HG02938 (cell line): ENCODE results near the gene FAM193A.
"Not testable (repeated sequence)": the region's sequence is repeated elsewhere in the genome, so short reads cannot be mapped to it uniquely, and the experiment has no call there.

Experiments
- ATAC-seq: cut with Tn5 transposase; IDR thresholded peaks from one replicate; pipeline ENCODE4 v1.9.1; 2021; ENCODE audit warnings: mild to moderate bottlenecking, moderate library complexity; ENCODE audit not compliant: unreplicated experiment

Gene FAM193A

DNA sequence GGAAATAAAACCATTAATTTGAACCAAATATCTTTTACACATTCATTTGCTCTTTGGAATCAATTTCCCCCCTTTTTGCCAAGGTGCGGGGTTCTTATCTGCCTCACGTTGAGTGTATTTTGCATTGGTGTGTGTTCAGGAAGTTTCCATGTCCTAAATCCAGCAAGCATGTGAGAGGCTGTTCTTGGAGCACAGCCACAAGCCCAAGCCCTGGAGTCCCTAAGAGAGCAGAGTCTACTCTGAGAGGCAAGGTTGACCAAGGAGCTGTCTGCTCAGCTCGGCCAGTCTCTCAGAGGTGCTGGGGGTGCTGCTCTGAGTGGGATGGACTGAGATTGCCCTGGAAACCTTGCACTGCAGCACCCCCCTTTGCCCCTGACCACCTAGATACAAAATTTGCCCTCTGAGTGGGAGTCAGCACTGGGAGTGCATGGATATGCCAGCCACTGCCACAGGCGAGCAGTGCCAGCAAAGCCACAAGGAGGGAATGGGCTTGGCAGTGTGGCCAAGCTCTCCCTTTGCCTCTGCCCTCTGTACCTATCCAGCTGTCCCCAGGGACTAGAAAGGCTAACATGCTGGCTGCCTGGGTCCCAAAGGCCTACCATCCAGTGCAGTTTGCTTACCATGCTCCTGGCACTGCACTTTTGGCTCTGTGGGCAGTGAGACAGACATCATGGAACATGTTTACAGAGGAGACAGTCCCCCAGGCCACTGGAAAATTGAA lies 20.5 kb upstream of the FAM193A start:
- no peak for ATAC-seq

DNA sequence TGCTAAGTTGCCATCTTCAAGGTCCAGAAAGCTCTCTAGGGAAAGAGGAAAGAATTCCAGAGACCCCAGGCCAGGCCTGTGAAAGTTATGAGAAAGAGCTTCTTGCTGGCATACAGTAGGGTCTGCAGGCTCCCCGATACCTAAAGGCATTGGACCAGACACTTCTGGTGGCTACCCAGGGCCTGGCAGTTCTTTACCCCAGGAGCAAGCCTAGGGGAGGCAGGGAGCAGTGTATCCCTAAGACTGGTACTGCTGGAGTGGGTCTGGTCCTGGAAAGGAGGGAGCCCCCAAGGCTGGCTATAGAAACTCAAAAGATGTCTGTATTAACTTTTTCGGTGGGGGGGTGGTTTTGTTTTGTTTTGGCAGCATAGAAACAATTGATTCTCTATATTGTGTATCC lies 19.8 kb upstream of the FAM193A start:
- no peak for ATAC-seq

DNA sequence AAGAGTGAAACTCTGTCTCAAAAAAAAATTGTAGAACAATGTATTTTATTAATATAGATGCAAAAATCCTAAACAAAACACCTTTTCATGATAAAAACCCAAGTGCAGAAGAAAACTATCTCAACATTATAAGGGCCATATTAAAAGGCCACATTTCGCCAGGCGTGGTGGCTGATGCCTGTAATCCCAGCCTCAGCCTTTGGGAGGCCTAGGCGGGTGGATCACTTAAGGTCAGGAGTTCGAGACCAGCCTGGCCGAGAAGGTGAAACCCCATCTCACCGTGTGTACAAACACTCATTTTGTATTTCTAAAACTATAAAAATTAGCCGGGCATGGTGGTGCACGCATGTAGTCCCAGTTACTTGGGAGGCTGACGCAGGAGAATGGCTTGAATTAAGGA lies 9.9 kb upstream of the FAM193A start:
- no peak for ATAC-seq

DNA sequence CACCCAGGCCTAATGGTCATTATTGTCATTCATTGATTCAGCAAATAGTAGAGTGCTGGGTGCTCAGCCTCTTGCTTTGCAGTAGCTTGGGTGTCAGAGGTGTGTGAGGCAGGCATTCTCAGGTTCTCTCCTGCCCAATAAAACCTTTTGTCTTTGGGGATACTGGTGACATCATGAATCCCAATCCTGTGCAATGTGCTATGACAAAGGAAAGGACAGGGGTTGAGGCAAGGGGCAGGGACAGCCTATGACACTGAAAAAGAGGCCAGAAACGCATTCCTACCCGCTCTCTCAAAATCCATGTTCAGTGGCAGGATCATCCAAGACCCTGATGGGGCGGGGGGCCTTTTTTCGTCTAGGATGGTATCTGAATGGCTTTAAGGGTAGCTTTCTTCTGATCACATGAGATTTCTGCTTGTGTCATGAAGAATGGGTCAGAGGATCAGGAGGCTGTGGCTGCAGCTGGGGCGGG lies 1.5 kb upstream of the FAM193A start:
- no peak for ATAC-seq

DNA sequence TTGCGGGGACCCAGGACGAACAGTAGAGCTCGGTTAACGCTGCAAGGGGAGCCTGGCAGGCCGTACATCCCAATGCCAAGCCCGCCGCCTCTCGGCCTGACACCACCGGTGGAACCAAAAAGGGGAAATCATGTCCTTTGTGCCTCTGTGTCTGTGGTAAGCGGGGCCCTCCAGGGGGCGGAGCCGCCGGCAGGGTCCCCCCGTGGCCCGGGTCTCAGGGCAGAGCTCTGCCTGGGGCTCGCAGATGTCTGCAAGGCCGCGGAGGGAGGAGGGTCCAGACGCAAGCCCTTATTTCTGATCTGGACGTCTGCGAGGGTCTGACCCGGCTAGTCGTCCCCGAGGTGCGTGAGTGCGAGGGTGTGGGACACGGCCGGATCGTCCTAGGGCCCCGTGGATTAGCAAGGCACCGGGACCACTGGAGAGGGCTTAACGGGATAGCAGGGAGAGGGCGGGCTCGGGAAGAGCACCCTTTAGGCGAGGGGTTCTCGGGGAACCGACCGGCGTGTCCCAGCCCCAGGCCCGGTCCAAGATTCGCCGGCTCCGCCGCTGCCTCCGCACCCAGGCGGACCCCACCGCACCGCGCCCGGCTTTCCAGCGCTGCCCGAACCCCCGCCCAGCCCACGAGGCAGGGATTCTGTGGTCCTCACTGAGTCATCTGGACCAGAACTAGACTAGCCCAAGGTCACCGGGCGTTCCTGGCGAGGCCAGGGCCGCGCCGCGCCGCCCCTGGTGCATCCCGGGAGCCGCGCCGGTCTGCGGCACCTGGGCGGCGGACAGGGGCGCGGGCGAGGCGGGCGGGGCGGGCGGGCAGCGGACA lies 863 bp upstream of the FAM193A start:
- peak; percentile 13 for ATAC-seq

DNA sequence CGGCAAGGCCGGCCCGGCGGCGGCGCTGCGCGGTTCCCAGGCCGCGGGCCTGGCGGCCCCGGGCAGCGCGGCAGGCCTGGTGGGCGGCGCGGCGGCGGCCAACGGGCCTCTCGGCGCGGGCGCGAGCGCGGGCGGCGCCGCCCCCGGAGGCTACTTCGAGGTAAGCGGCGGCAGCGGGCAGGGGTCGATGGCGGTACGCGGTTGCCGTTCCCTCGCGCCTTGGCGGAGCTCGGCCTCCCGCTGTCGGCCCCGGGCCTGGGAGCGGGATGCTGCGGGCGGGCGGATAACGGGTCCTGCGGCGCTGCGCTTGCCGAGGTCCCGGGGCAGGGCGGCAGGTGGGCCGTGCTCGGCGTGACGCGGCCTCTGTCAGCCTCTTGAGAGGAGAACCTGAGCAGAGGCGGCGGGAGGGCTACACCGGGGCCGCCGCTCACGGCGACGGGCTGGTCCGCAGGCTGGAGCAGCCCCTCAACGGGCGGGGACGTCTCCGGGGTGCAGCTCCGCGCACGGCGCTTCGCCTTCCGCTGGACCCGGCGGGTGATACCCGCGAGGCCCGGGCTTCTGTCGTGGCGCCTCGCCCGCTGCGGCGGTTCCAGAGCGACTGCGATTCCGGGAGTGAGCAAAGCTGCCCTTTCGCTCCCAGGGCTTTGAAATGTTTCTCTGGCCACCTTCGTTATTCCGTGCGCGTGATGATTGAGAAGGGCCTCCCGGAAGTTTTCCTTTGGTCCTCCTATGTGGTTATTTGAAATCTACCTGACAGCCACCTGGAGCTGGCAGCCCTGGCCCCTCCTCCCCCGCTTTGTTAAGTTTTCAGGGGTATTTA lies 774 bp downstream of the FAM193A start:
- ATAC-seq, result peak; percentile 18

DNA sequence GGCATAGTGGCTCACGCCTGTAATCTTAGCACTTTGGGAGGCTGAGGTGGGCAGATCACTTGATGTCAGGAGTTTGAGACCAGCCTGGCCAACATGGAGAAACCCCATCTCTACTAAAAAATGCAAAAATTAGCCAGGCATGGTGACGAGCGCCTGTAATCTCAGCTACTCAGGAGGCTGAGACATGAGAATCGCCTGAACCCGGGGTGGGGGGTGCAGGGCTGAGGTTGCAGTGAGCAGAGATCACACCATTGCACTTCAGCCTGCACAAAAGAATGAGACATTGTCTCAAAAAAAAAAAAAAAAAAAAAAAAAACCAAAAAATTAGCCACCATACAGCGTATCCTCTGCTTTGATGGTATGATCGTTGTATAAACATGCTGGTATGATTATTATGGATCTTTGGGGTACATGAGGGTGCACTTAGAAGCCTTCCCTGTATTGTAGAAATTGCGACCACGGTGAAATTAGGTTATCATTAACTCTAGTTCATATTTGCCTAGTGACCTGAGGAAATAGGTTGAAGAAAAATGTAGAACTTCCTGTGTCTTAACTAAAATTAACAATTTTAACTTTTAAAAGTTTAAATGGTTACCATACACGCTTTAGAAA lies 7.2 kb downstream of the FAM193A start:
- not testable (repeated sequence) for ATAC-seq

DNA sequence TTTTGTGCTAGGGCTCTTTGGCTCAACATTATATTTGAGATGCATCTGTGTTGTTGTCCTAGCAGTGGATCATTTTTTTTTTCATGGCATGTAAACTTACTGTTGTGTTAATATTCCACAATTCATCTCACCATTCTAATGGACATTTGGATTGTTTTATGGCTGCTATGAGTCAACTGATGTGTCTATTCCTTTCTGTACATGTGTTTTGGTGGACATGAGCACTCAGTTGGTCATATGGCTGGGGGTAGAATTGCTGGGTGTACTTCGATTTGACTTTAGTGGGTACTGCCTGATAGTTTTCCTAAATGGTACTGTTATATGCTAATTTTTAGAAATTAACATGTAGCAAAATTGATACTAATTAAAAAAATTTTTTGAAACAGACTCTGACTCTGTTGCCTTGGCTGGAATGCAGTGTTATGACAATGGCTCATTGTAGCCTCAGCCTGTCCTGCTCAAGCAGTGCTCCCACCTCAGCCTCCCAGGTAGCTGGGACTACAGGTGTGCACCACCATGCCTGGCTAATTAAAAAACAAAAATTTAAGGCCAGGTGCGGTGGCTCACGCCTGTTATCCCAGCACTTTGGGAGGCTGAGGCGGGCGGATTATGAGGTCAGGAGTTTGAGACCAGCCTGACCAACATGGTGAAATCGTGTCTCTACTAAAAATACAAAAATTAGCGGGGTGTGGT lies 9.0 kb downstream of the FAM193A start:
- no peak for ATAC-seq

DNA sequence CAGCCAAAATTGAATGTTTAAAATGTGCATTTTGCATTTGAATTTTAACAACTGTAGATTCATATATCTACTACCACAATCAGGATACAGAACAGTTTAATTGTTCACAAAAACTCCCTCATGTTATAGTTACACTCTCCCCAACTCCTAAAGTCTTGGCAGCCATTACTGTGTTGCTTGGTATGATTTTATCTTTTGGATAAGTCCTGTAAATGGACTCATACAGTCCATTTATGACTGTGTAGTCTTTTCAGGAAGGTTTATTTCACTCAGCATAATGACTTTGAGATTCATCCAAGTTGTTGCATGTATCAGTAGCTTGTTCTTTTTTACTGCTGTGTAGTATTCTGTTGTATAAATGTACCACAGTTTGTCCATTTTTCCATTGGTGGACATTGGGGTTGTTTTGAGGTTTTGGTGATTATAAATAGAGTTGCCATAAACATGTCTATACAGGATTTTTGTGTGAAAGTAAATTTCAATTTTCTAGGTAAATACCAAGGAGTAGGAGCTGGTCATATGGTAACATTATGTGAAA lies 9.9 kb downstream of the FAM193A start:
- ATAC-seq, result no peak

DNA sequence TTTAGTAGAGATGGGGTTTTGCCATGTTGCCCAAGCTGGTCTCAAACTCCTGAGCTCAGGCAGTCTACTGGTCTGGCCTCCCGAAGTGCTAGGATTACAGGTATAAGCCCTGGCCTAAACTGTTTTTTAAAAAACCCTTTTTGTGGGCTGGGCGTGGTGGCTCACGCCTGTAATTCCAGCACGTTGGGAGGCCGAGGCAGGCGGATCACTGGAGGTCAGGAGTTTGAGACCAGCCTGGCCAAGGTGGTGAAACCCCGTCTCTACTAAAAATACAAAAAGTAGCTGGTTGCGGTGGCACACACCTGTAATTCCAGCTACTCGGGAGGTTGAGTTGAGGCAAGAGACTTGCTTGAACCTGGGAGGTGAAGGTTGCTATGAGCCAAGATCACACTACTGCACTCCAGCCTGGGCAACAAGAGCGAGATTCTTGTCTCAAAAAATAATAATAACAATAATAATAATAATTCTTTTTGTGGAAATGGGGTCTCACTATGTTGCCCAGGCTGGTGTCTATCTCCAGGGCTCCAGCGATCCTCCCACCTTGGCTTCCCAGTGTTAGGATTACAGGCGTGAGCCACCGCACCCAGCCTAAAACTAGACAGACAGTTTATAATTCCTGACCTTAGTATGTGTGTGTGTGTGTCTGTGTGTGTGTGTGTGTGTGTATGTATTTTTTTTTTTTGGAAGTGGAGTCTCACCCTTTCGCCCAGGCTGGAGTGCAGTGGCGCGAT lies 10.7 kb downstream of the FAM193A start:
- ATAC-seq, result not testable (repeated sequence)

DNA sequence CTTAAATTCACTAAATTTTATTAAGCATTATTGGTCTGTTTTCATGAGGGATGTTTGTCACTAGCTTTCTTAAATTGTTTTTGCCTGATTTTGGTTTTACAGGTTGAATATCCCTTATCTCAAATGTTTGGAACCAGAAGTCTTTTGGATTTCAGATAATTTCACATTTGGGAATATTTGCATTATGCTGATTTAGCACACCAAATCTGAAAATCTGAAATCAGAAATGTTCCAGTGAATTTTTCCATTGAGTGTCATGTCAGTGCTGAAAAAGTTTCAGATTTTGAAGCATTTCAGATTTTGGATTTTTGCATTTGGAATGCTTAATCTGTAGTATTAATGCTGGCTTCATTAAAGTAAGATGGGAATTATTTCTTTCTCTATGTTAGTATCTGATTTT lies 14.7 kb downstream of the FAM193A start:
- ATAC-seq, result no peak

DNA sequence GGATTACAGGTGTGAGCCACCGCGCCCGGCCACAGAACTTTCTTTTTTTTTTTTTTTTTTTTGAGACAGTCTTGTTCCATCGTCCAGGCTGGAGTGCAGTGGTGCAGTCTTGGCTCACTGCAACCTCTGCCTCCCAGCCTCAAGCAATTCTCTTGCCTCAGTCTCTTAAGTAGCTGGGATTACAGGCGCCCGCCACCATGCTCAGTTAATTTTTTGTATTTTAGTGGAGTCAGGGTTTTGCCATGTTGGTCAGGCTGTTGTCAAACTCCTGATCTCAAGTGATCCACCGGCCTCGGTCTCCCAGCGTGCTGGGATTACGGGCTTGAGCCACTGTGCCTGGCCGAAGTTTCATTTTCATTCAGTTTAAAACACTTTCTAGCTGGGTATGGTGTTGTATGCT lies 16.4 kb downstream of the FAM193A start:
- no peak for ATAC-seq

DNA sequence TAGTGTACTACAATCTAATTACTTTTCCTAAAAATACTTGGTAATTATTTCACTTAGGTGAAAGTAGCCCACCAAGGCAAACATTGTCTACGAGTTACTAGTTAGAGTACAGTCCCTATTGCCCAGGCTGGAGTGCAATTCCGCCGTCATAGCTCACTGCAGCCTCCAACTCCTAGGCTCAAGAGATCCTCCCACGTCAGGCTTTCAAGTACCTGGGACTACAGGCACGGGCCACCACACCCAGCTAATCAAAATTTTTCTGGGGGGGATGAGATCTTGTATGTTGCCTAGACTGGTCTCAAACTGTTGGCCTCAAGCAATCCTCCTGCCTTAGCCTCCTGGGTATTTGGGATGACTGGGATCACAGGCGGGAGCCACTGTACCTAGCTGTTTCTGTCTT lies 21.9 kb downstream of the FAM193A start:
- no peak for ATAC-seq

DNA sequence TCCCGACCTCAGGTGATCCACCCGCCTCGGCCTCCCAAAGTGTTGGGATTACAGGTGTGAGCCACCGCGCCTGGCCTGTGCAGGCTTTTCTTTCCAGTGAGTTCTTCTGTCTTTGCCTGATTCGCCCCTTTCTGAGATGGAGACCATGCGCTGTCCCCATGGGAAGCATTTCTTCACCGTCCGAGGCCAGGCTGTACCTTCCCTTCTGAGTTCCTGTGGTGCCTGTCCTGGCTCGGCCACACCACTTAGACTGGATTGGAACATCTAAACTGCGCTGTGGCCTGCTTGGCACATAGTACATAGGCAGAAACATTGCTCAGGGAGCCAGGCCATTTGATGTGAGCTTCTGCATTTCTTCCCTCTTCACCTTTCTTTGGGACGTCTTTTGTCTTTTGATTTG lies 23.7 kb downstream of the FAM193A start:
- ATAC-seq, result no peak

DNA sequence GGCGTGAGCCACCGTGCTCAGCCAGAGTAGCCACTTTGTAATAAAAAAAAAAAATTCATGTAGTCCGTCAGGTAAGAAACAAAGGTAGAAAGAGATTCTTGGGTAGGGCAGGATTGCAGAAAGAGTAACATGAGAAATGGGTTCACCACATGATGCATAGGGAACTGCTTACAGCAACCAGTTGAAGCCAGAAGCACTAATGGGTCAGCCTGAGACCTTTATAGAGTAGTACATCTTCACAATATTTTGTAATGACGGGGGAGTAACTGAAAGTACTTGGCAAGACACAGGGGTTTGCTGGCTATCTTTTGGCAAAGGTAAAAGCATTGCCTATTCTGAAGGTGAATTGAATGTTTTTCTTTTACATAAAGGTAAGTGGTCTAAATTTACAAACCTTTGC lies 29.1 kb downstream of the FAM193A start:
- ATAC-seq, result no peak

DNA sequence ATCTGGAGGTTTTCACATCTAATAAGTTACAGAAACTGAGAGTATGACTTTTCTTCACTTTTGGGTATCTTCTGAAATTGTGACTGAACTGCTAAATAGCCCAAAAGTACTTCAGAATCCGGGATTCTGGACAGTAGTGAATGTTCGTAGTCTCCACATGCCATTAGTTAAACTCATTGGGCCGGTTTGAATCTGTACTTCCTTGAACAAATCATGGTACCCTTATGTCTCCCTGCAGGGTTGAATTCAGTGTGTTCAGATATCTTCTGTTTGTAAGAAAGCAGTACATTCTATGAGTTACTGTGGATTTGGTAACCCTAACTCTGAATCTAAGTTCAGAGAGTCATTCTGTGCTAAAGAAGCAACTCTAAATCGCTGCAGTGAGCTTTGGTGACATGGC lies 33.6 kb downstream of the FAM193A start:
- ATAC-seq, result no peak

DNA sequence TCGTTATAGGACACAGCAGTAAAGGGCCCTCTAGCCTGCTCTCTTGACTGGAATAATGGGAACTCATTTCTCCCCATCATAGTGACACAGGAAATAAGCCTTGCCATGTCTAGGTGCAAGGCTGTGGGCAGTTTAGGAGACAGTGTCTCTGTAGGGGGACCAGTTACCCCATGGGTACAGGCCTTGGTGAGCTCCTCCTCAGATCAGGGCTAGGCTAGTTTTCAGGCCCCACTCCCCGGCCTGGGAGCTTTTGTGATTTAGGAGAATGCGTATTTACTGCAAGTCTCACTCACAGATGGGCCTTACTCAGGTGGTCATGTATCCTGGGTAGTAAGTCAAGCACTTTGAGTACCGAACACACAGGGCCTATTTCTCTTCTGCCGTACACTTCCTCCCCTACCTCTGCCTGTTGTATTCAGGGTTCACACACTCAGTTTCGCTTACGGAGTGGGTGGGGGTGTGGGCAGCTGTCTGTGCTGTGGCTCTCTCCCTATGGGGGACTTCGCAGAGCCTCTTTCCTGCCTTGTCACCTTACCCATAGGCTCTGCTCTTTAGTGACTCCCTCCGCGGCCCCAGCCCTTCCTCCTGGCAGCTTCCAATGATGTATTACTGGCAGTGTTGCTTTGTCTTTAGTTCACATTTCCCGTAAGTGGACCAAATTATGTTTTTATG lies 34.2 kb downstream of the FAM193A start:
- peak; percentile 82 for ATAC-seq

DNA sequence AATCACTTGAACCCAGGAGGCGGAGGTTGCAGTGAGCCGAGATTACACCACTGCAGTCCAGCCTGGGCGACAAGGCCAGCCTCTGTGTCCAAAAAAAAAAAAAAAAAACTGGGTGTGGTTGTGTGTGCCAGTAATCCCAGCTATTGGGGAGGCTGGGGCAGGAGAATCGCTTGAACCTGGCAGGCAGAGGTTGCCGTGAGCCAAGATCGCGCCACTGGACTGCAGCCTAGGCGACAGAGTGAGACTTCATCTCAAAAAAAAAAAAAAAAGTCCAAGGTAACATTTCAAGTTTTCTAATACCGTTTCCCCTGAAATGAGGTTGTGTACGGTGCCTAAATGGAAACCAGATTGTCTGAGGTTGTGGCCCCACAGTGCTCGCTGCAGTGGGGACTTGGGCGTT lies 35.6 kb downstream of the FAM193A start:
- ATAC-seq, result no peak

DNA sequence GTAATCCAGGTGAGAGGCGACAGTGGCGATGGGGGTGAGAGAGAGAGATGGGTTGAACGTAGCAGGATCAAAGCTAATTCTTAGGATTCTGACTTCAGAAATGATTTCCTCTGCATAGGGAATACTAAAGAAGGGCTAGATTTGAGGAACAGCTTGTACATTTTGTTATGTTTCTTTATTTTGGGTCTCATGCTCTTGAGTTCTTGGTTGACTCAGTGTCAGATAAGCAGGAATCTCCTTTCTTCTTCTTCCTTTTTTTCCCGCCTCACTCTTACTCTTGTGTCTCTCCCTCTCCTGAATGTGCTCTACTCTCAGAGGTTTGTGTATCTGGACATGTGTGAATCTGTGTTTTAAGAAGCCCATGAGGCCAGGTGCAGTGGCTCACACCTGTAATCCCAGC lies 36.4 kb downstream of the FAM193A start:
- no peak for ATAC-seq
